Hepatocyte (in vitro differentiated cells): Measurements from ENCODE around the gene AXIN1. TPM values are rescaled to one million over a fixed set of nuclear protein-coding genes. Genes with fewer than 3 reads are reported as not detected.
A peak's percentile ranks its signal among the peaks of the same experiment; 100 is the strongest.
"Not testable (repeated sequence)": the region's sequence is repeated elsewhere in the genome, so short reads cannot be mapped to it uniquely, and the experiment has no call there.

Experiments used
- DNase-seq: peaks from one replicate; pipeline ENCODE4 v3.0.0-alpha.2; 2016; ENCODE audit warnings: low spot score
- H2AFZ ChIP-seq: fragments of 200-600 bp; sonication (generic); 2 replicates; pipeline ENCODE4 v1.6.0; 2016; ENCODE audit warnings: antibody characterized with exemption, mild to moderate bottlenecking
- H3K27ac ChIP-seq: fragments of 200-600 bp; sonication (generic); 2 replicates; pipeline ENCODE4 v1.5.1; 2016; ENCODE audit warnings: mild to moderate bottlenecking
- H3K27me3 ChIP-seq: fragments of 200-600 bp; sonication (generic); 2 replicates; pipeline ENCODE4 v1.6.1; 2016
- H3K36me3 ChIP-seq: fragments of 200-600 bp; sonication (generic); replicated peaks from 2 replicates; pipeline ENCODE4 v1.5.1; 2016; ENCODE audit warnings: low read depth; ENCODE audit not compliant: insufficient read depth
- H3K4me1 ChIP-seq: fragments of 200-600 bp; sonication (generic); 2 replicates; pipeline ENCODE4 v1.5.1; 2016; ENCODE audit warnings: mild to moderate bottlenecking, moderate library complexity; ENCODE audit not compliant: insufficient read depth
- H3K4me2 ChIP-seq: fragments of 200-600 bp; sonication (generic); 2 replicates; pipeline ENCODE4 v1.6.0; 2016
- H3K4me3 ChIP-seq: fragments of 200-600 bp; sonication (generic); 2 replicates; pipeline ENCODE4 v1.5.1; 2016; ENCODE audit warnings: mild to moderate bottlenecking
- H3K79me2 ChIP-seq: fragments of 200-600 bp; sonication (generic); 2 replicates; pipeline ENCODE4 v1.6.0; 2017; ENCODE audit warnings: mild to moderate bottlenecking
- H3K9me2 ChIP-seq: fragments of 200-600 bp; sonication (generic); replicated peaks from 2 replicates; pipeline ENCODE4 v1.6.0; 2017; ENCODE audit warnings: mild to moderate bottlenecking; ENCODE audit not compliant: insufficient read depth
- H3K9me3 ChIP-seq: fragments of 200-600 bp; sonication (generic); 2 replicates; pipeline ENCODE4 v1.5.1; 2016; ENCODE audit warnings: low read depth, mild to moderate bottlenecking
- H4K20me1 ChIP-seq: fragments of 200-600 bp; sonication (generic); 2 replicates; pipeline ENCODE4 v1.6.0; 2016; ENCODE audit warnings: mild to moderate bottlenecking; ENCODE audit not compliant: insufficient read depth, poor library complexity, severe bottlenecking
- CTCF ChIP-seq: fragments of 200-600 bp; sonication (generic); IDR thresholded peaks from 2 replicates; pipeline ENCODE4 v1.5.1; 2016; ENCODE audit warnings: antibody characterized with exemption, mild to moderate bottlenecking; ENCODE audit not compliant: poor library complexity
- EZH2 ChIP-seq: fragments of 200-600 bp; sonication (generic); IDR thresholded peaks from 2 replicates; pipeline ENCODE4 v1.6.1; 2016; ENCODE audit warnings: antibody characterized with exemption, mild to moderate bottlenecking, borderline replicate concordance
- EZH2phosphoT487 ChIP-seq: fragments of 200-600 bp; sonication (generic); IDR thresholded peaks from one replicate; pipeline ENCODE4 v1.6.1; 2018; ENCODE audit warnings: antibody characterized with exemption, mild to moderate bottlenecking, low read depth, moderate library complexity; ENCODE audit not compliant: unreplicated experiment, severe bottlenecking
- WGBS: methylation state at CpG from one replicate; pipeline ENCODE4 v1.1.6; 2016; ENCODE audit warnings: low lambda C conversion rate; ENCODE audit errors: missing lambda C conversion rate; 5-methylcytosine and 5-hydroxymethylcytosine counted together
- polyA plus RNA-seq: library from polyadenylated mRNA; unstranded; fragments of >200 nt; fragmentation: Nextera tagmentation; extraction: Ambion mirVana; gene quantifications from 2 replicates; pipeline ENCODE4 v1.2.1, GENCODE V29; 2016
- total RNA-seq: library from RNA; depleted of rRNA; stranded (reverse); fragments of >200 nt; gene quantifications from 2 replicates; pipeline ENCODE4 v1.2.3, GENCODE V29; 2014

AXIN1 gene
- total and polyA plus RNA-seq, 2 experiments from 2014 or later, result 16.1 to 27.2 TPM

DNA sequence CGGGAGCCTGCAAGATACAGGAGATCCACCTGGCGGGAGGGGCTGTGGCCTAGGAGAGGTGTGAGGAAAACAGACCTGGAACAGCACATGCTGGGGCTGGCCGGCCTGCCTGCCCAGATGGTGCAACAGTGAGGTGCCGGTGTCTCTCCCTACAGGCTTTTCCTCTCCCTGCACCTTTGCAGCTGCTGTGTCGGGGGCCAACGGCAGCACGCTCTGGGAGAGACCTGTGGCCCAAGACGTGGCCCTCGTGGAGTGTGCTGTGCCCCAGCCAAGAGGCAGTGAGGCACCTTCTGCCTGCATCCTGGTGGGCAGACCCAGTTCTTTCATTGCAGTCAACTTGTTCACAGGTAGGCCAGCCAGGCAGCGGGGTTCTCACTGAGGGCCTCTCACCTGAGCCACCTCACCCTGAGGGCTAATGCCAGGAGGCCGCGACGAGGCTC is 92.7 kb downstream of the AXIN1 start:
- Histone ChIP-seq H3K9me2 (no peaks in the 10 kb centered on the region), H3K4me2 (no peak overlapping the region), H3K4me1 (no peaks in the 10 kb centered on the region), H3K4me3 (no peak overlapping the region), H3K27ac (no peak overlapping the region), H4K20me1 (no peaks in the 10 kb centered on the region), H3K36me3 (no peaks in the 10 kb centered on the region), H2AFZ (no peak overlapping the region), H3K27me3 (no peaks in the 10 kb centered on the region), H3K79me2 (no peaks in the 10 kb centered on the region), H3K9me3 (no peaks in the 10 kb centered on the region)
- no peak for DNase-seq
- TF ChIP-seq EZH2phosphoT487, result no peak
- TF ChIP-seq EZH2, result no peak
- TF ChIP-seq CTCF, result no peak
- 96% methylated on average over 13 of the region's 13 CpGs for WGBS

- no peak overlapping the region for H3K4me2 ChIP-seq
- no peaks in the 10 kb centered on the region for H3K27me3 ChIP-seq
- no peaks in the 10 kb centered on the region for H3K36me3 ChIP-seq
- H3K9me3 ChIP-seq, result no peaks in the 10 kb centered on the region
- H3K27ac ChIP-seq, result no peak overlapping the region
- no peaks in the 10 kb centered on the region for H3K79me2 ChIP-seq
- TF ChIP-seq EZH2, result no peak
- TF ChIP-seq CTCF, result no peak
- no peak for TF ChIP-seq EZH2phosphoT487
- no peaks in the 10 kb centered on the region for H4K20me1 ChIP-seq
- 96% methylated on average over 10 of the region's 10 CpGs for WGBS
- no peaks in the 10 kb centered on the region for H3K4me1 ChIP-seq
- no peak overlapping the region for H3K4me3 ChIP-seq
- H3K9me2 ChIP-seq, result no peaks in the 10 kb centered on the region
- H2AFZ ChIP-seq, result no peak overlapping the region
- DNase-seq, result no peak
Measured at GRCh38 chr16:259226-259625, 93.3 kb downstream of the AXIN1 start.

DNA sequence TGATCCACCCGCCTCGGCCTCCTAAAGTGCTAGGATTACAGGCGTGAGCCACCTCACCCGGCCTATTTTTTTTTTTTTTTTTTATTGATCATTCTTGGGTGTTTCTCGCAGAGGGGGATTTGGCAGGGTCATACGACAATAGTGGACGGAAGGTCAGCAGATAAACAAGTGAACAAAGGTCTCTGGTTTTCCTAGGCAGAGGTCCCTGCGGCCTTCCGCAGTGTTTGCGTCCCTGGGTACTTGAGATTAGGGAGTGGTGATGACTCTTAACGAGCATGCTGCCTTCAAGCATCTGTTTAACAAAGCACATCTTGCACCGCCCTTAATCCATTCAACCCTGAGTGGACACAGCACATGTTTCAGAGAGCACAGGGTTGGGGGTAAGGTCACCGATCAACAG is 94.4 kb downstream of the AXIN1 start:
- not testable (repeated sequence) for H3K9me3 ChIP-seq, H2AFZ ChIP-seq, H3K4me3 ChIP-seq, DNase-seq, H3K79me2 ChIP-seq, H3K4me1 ChIP-seq, H3K27me3 ChIP-seq, H3K9me2 ChIP-seq, H3K36me3 ChIP-seq, H4K20me1 ChIP-seq, H3K4me2 ChIP-seq
- WGBS, result 63% methylated on average over 11 of the region's 13 CpGs
- peak overlapping the region; percentile 31 for H3K27ac ChIP-seq

GRCh38 chr16:255183-255582 is 97.3 kb downstream of the AXIN1 start:
- H3K4me3 ChIP-seq, result no peak overlapping the region
- no peaks in the 10 kb centered on the region for H3K27me3 ChIP-seq
- H2AFZ ChIP-seq, result no peak overlapping the region
- H3K4me2 ChIP-seq, result no peak overlapping the region
- no peaks in the 10 kb centered on the region for H3K36me3 ChIP-seq
- H3K79me2 ChIP-seq, result peaks cover 7% of the 10 kb centered on the region
- no peak for DNase-seq
- over 99% methylated on average over 6 of the region's 6 CpGs for WGBS
- peaks cover 11% of the 10 kb centered on the region for H3K4me1 ChIP-seq
- H4K20me1 ChIP-seq, result no peaks in the 10 kb centered on the region
- H3K27ac ChIP-seq, result no peak overlapping the region
- TF ChIP-seq EZH2phosphoT487 (no peak), EZH2 (no peak), CTCF (no peak)
- no peaks in the 10 kb centered on the region for H3K9me2 ChIP-seq
- no peaks in the 10 kb centered on the region for H3K9me3 ChIP-seq
